ENCODE results near the gene TXNDC11. TPM values are rescaled to one million over a fixed set of nuclear protein-coding genes. Genes with fewer than 3 reads are reported as not detected.

Gene TXNDC11
- total RNA-seq, 1 donor from 2014 or later, result 51.9 TPM

DNA sequence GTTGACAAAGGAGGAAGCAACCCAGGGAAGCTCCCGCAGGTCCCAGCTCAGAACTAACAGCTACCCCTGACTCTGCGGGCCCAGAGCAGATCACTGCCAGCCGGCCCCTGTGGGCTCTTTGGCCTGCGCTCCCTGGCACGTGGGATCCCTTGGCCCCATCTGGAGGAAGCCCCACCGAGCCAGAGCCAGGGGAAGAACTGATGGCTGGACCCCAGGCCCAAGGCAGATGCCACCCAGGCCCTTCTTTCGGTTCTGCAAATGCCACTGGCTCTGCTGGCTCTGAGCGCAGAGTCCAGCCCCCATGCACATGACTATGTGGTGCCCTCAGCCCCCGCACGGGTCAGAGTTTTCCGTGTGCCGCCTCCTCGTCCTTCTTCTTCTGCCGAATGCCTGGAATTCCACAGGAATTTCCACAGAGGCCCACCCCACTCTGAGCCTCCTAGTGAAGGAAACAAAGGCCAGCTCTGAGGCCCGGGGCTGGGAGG is 110.2 kb downstream of the TXNDC11 start:
- DNase-seq (ENCODE audit: low spot score), result no peak

DNA sequence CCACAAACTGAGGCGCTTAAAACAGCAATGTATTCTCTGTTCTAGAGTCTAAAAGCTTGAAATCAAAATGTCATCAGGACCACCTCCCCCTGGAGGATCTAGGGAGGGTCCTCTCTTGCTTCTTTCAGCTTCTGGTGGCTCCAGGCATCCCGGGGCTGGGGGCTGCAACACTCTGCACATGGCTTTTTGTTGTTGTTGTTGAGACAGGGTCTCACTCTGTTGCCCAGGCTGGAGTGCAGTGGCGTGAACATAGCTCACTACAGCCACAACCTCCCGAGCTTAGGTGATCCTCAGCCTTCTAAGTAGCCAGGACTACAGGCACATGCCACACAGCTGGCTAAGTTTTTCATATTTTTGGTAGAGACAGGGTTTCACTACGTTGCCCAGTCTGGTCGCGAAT is 111.4 kb downstream of the TXNDC11 start:
- no peak for DNase-seq (ENCODE audit: low spot score)

DNA sequence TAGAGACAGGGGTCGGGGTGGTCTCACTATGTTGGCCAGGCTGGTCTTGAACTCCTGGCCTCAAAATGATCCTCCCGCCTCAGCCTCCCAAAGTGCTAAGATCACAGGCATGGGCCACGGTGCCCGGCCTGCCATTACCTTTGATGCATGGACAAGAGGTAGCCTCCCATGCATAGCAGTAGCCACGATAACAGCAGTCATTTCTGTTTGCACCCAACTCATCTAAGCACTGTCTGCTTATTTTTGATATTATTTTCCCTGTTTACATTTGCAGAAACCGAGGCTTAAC is 111.9 kb downstream of the TXNDC11 start:
- DNase-seq (ENCODE audit: low spot score), result no peak

DNA sequence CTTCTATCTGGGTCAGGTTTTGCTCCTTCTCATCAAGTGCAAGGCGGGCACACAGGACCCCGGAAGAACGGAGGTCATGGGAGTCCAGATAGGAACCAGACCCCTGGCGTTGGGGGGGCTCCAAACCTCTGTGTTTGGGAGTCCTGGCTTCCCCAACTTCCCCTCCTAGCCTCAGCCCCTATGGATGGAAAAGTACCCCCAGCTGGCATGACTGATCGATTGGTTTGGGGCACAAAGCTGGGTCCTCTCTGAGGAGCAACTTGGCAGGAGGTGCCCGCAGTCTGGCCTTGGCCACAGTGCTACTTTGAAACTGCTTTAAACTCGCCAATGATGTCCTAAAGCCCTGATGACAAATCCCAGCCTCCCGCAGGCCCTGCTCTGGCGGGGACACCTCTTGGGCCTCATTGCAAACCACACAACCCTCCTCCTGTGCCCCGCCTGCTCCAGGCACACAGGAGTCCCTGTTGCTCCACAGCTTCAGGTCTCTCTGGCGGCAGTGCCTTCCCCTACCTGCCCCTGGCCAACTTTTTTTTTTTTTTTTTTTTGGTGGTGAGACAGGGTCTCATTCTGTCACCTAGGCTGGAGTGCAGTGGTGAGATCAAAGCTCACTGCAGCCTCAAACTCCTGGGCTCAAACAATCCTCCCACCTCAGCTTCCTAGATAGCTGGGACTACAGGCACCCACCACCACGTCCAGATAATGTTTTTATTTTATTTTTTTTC is 112.5 kb downstream of the TXNDC11 start:
- no peak for DNase-seq (ENCODE audit: low spot score)

Other genes starting within 250 kb of the TXNDC11 start
- 191 TPM for gene LITAF, start 155.9 kb downstream of the TXNDC11 start, total RNA-seq
- 47.2 TPM for gene SNN, start 74.4 kb downstream of the TXNDC11 start, total RNA-seq
- 57.1 TPM for gene ZC3H7A, start 54.4 kb upstream of the TXNDC11 start, total RNA-seq
- 200 TPM for gene RSL1D1, start 108.7 kb upstream of the TXNDC11 start, total RNA-seq
- gene GSPT1, start 173.1 kb upstream of the TXNDC11 start, total RNA-seq, result 138 TPM
- 10.9 TPM for gene NPIPB2, start 199.2 kb upstream of the TXNDC11 start, total RNA-seq
- not detected for gene TNFRSF17, start 222.4 kb upstream of the TXNDC11 start, total RNA-seq
- gene SNX29, start 233.9 kb upstream of the TXNDC11 start, total RNA-seq, result 71.8 TPM